HG03378 (cell line): ENCODE measurements around the gene ITPKA.

ENCODE experiments used
- ATAC-seq: cut with Tn5 transposase; IDR thresholded peaks from one replicate; pipeline ENCODE4 v1.9.1; 2021; ENCODE audit warnings: mild to moderate bottlenecking, moderate library complexity; ENCODE audit not compliant: unreplicated experiment

ITPKA gene

DNA sequence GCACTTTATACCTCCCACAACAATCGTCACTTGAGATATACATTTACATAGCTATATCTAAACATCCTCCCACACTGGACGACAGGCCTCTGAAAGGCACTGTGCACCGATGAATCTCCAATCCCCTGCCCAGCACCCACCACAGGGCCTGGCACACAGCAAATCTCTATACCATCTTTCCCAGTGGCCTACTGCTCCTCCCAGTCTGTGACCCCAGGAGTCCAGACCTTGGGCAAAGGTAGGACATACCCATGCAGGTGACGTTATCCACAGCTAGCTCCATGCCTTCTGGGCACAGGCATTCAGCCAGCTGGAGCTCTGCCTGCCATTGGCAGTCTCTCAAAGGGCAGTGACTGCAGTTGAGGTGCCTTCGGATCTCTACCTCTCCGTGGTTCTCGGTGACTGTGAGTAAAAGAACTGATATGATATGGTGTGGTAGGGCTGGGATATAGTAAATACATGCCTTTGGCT is 14.2 kb downstream of the ITPKA start:
- ATAC-seq: no peak

DNA sequence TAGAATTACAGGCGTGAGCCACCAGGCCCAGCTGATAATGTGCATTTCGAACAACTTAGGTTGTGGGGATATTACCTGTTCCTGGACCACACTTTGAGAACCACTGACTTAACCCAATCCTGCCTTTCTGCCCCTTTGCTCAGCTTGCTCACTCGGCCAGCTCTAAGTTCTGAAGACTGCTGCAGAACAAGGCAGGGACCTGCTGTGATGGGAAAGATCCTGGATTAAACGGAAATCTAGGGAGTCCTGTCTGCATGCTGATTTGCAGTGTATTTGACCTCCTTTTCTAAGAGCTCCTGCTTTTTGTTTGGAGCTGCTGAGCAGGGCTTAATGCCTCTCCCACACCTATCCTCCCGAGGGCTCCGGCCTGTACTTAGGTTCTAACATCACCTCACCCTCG is 17.1 kb downstream of the ITPKA start:
- no peak for ATAC-seq

DNA sequence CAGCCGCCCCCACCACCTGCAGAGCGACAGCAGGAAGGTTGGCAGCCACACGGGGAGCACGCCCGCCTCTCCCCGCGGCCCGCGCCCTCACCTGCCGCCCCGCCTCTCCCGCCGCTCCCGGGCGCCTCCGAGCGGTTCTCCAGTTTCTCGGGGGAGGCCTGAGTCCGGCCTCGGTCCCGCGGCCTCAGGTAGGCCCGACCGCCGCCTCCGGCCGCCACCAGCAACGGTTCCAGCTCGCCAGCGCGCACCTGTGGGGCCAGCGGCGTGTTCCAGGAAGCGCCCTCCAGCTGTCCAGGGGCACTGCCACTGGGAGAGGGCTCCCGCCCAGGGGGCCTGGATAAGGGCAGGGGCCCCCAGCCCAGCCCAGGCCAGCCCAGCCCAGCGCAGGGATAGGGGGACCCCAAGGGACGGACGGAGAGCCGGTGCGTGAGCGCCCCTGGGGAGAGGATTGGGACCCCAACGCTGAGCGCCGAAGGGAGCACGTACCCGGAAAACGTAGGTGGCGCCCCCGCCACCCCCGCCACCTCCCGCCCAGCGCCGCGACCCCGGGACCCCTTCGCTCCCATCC is 17.7 kb downstream of the ITPKA start:
- no peak for ATAC-seq

DNA sequence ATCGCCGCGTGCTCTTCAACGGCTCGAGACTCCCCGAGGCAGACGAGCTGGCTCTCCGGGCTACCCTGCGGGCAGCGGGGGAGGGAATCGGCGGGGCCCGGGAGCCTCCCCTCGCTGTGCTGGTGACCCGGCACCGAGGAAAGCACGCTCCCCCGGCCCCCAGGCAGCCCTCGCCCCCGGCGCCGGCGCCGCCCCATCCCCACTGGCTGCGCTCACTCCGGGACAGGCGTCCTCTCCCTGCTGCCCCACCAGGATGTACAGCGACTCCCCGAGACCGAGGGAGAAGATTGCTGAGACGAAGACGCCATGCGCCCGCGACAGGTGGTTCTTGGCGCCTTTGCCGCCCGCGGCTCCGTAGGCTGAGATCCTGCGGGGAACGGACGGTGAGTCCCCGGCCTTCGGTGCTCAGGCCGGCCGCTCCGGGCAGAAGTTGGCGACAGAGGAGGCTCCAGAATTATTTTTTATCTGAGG is 18.3 kb downstream of the ITPKA start:
- no peak for ATAC-seq

DNA sequence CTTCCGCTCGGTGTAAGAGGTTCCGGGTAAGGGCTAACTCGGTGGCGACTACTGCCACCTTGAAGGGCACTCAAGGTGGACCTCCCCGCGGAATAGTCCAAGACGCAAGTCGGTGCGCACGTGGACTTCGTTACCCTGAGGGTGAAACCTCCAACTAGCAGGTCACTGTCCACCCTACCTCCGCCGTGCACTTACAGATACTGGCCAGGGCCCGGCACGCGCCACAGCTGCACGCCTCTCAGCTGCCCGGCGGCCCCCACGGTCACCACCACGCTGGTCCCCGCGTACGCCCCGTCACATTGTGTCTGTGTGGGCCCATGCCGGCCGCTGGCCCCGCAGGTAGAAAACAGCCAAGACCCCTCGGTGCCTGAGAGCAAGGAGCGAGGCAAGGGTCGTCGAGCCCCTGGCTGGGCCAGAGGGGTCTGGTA is 18.9 kb downstream of the ITPKA start:
- no peak for ATAC-seq

DNA sequence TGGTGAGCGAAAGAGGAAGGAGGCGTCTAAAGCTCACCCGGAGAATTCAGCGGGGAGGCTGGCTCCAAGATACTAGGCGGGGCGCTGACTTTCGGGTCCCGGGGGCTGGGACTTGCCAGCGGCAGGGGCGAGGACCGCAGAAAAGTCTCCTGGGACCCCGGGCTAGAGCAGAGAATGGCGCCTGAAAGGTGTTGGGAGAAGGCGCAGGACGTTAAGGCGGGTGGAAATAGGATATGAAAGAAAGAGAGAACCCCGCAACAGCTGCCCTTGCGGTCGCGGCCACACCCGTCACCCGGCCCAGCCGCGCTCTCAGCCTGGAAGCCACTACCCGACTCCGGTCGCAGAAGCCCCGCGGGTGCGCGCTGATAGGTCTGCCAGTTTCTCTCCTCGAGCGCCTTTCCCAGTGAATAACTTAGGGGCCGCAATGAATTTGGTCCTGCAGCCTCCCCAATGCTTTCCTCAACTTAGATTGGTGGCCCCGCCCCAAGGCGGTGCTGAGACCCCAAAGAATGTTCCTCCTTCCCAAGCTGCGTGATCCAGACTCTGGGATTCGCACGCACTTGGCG is 19.3 kb downstream of the ITPKA start:
- no peak for ATAC-seq

DNA sequence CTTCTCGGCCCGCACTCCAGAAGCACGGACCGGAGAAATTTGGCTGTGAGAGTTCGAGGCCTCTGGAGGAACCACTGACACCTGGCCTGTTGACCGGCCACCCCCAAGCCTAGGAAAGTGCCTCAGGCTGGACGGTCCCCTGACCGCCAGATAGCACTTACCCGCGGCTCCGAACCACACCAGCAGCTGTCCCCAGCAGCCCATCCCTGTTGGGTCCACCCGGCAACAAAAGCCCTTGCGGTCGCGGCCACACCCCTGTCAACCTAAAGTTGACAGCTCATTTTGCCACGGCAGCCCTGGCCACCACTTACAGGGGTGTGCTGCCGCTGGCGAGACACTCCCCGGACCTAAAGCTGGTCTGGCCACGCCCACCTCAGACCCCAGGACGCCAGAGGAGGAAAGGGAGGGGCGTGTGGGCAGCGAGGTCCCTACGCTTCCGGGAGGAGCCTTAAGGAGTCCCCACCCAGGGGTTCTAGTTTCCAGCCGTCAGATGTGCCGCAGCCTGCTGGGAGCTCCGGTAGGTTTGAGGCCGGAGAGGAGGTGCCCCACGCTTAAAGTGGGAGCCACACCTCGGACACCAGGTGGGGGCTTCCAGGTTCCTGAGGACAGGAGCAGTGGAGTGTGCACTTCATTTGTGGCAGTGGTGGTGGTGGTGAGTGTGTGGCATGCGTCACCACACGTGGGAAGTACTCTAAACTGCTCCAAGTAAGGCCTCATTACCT is 20.0 kb downstream of the ITPKA start, which contains the start of gene LTK:
Gene LTK (minus strand): TSS at position 322 of the 722 bp plus-strand sequence. CDS start 118 bp downstream, at position 204.
- no peak for ATAC-seq

DNA sequence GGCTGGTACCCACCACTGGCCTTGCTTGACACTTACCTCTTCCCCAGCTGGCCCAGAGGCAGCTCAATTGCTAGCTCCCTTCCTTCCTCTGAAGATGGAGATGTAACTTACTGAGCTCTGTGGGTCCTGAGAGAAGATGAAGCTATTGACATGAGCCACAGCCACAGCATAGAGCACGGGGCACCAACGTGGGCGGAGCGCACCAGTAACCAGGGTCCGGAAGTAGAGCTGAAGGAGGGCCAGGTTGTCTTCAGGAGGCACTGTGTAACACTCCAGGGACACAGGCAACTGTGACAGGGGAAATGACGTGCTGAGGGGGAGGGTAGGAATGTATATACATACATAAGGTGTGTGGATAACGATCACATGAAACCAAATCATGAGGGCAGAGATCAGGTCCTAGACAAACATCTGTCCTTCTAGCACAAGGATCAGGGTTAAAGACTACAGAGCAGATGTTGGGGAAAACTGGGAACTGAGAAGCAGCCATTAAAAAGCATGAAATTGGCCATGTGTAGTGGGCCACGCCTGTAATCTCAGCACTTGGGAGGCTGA is 24.3 kb downstream of the ITPKA start:
- no peak for ATAC-seq

DNA sequence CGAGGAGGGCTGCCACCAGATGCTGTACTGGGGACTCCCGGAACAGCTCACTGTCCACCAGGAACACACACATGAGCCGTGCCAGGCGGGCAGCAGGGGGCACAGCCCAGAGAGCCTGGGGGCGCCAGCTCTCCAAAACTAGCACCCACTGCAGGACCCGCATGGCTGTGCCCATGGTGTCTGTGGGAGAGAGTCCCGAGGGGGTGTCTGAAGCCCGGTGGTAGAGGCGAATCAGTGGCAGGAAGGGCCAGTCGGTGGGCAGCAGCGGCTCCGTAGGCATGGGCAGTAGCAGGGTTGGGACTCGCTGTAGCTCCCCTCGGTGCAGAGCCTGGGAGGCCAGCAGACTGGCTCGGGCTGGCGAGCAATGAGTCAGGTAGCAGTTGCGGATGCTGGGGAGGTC is 27.0 kb downstream of the ITPKA start:
- ATAC-seq: no peak

DNA sequence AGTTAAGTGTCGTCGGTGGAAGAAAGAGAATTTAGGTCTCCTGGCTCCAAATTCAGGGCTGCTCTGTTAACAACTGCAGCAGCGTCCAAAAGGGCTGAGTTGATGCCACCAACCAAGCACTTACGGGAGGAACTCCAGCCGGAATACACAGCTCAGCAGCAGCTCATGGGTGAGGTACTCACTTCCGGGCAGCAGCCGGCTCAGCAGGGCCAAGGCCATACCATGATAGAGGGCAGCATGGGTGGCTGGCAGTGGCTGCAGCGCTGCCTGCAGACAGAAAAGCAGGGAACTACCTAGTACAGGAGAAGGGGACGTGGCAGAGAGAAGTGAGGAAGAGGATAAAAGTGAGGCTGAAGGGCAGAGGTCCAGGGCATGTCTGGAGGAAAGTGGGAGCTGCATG is 27.9 kb downstream of the ITPKA start:
- no peak for ATAC-seq

DNA sequence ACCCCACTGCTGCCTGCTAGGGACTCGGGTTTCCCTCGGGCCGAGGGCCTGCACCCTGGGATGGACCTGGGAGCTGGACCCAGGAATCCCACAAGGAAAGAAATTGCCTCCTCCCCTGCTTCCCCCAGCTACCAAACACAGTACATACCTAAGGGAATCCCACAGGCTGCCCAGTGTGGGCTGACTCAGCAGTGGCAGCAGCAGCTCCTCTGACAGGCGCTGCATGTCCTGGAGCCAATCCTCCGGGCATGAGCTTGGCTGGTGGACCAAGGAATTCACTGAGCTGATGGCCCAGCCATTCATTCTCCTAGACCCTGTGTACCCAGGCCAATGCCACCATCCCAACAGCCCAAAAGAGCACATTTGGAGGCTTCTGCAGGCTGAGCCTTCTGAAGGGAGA is 29.4 kb downstream of the ITPKA start:
- no peak for ATAC-seq

DNA sequence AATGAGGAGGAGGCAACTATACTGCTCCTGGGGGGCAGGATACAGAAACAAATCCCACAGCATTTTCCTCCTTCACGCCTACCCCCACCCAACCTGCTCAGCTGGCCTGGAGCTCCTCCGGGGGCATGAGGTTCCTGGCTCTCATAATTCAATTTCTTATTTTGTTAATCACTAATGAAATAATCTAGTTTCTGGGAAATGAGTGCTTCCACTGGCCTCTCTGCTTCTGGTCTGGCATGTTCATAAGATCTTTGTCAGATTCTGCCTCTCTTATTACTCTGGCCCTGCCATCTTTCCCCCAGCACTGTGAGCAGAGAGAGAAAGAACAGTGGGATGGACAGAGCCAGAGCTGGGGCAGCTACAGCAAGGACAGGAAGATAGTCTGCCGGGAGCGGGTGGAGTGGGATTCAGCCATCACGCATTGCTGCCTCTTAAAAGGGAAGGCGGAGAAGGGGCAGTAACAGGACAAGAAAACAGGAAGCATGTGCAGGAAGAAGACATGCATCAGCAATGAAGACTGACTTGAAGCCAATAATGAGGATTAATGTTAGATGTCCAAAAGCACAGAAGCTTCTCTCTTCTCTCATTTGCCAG is 36.8 kb downstream of the ITPKA start:
- no peak for ATAC-seq

DNA sequence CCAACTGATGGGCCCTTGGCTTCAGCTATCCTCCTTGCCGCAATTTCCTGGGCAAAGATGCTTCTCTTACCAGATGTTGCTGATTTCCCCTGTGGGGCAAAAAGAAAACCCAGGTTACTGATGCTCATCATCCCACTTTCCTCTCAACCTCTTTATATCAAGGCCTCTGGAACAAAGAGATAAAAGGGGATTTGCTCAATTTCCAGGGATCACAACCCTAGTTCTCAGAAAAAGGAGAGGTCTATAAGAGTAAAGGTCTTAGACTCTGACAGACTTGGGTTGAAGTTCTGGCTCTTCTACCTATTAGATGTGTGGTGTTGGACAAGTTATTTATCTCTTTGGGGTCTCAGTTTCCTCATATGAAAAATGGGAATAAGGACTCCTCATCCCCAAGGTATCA is 41.9 kb downstream of the ITPKA start:
- no peak for ATAC-seq

DNA sequence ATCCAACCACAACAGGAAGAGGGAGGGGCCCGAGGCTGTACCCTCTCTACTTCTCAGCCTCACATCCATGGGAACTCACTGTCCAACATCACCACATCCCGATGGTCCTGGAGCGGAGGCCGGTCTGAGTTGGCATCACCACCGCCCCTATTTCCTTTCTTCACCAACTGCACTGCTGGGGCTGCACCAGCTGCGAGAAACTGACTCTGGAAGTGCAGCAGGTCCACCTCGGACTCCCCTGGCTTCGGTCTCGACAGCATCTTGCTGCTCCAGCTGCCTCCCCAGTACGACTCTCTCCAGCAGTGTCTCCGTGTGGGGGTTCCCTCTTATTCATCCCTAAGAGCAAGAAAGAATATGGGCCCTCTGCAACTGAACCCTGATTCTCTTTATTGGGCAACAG is 43.2 kb downstream of the ITPKA start:
- ATAC-seq: no peak

DNA sequence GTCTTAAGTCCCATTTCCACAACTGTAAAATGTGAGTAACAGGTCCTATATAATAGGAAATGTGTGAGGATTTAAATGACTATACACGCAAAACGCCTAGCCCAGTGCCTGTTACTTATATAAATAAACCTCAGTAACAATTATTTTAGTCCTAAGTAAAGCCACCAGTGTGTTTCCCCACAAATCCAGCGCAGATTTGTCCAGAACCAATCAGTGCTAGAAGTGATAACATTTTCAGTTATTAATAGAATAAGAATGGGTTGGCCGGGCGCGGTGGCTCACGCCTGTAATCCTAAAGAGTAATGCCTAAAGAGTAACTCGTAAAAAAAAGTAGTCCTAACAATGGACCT is 49.8 kb downstream of the ITPKA start:
- no peak for ATAC-seq

DNA sequence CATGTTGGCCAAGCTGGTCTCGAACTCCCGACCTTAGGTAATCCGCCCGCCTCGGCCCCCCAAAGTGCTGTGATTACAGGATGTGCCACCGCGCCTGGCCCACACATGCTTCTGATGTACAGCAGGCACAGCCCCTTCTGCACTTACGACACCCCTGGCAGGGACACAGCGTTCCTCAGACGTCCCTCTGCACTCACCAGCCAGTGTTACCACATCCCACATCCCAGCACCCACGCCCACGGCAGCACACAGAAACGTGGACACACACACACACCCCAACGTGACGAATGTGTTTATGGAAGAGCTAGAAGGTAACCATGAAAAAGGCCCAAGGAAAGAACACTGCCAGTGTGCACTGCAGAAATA is 51.0 kb downstream of the ITPKA start:
- no peak for ATAC-seq

DNA sequence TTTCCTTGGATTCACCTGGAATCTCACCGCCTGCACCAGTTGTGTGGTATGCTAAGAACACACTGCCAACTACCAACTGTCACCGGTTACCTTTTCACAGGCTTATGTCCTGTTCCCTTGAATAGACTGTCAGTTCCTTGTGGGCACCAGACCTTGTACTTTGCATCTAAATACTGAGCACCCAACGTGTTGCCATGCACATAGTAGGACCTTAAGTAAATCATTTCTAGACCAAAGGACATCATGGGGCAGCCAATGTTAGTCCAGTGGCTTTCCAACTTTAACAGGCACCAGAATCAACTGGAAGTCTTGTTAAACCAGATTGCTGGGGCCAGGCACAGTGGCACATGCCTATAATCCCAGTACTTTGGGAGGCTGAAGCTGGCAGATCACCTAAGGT is 51.5 kb downstream of the ITPKA start:
- no peak for ATAC-seq

DNA sequence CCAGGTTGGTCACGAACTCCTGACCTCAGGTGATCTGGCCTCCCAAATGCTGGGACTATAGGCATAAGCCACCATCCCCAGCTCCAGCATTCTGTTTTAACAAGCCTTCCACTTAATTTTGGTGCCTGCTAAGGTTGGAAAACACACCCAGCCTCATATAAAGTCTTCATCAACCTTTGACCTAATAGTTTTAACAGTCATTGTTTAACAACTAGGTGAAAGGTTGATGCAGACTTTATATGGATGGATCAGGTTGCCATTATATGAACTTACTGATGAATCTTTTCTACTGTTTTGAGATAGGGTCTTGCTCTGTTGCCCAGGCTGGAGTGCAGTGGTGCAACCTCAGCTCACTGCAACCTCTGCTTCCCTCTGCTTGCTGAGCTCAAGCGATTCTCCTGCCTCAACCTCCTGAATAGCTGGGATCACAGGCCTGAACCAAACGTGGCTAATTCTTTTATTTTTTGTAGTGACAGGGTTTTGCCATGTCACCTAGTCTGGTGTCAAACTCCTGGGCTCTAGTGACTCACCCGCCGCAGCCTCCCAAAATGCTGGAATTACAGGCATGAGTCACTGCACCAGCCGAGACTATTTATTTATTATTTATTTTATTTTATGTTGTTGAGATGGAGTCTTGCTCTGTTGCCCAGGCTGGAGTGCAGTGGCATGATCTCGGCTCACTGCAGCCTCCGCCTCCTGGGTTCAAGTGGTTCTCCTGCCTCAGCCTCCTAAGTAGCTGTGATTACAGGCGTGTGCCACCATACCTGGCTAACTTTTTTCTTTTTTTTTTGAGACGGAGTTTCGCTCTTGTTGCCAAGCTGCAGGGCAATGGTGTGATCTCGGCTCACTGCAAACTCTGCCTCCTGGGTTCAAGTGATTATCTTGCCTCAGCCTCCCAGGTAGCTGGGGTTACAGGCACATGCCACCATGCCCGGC is 53.4 kb downstream of the ITPKA start:
- ATAC-seq: no peak

DNA sequence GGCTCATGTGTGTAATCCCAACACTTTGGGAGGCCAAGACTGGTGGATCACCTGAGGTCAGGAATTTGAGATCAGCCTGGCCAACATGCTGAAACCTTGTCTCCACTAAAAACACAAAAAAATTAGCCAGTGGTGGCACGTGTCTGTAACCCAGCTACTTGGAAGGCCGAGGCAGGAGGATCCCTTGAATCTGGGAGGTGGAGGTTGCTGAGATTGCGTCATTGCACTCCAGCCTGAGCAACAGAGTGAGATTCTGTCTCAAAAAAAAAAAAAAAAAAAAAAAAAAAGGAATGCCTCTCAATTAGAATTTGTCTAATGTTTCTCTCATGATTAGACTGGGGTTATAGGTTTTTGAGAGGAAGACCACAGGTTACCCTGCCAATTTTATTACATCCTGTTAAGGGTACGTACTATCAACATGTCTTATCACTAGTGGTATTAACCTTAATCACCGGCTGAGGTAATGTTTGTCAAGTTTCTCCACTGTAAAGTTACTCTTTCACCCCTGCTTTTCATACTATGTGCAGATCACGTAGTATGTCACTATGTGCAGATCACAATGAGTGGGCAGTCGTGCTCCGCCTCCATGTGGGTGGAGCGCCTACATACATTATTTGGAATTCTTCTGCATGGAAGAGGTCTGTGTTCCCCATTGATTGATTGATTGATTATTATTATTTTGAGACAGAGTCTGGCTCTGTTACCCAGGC is 56.5 kb downstream of the ITPKA start:
- ATAC-seq: no peak
